Measurements from ENCODE around the gene OCEL1. TPM values are rescaled to one million over a fixed set of nuclear protein-coding genes. Genes with fewer than 3 reads are reported as not detected.

The OCEL1 gene
- total and polyA plus RNA-seq, 2 of the 13 experiments (the other 11 are each of a cell fraction or from before 2014, with no cell fraction given), result 10.6 to 17.2 TPM

GRCh38 chr19:17200408-17201079 lies 25.5 kb upstream of the OCEL1 start (continued):
- TF ChIP-seq NR2F1 (CRISPR knock-in tag; IDR thresholded peaks at IDR 0.05), result peak; percentile 78 to 90; a peak in 3 of 4 replicates
- no peak for TF ChIP-seq ZNF589 (CRISPR knock-in tag; conservative IDR thresholded peaks at IDR 0.05)
- TF ChIP-seq POLR2G (IDR thresholded peaks at IDR 0.05; ENCODE audit: low read depth, low read length), result no peak
- TF ChIP-seq ZNF772 (CRISPR knock-in tag; IDR thresholded peaks at IDR 0.05), result peak; percentile 84
- TF ChIP-seq, protein P1, sequence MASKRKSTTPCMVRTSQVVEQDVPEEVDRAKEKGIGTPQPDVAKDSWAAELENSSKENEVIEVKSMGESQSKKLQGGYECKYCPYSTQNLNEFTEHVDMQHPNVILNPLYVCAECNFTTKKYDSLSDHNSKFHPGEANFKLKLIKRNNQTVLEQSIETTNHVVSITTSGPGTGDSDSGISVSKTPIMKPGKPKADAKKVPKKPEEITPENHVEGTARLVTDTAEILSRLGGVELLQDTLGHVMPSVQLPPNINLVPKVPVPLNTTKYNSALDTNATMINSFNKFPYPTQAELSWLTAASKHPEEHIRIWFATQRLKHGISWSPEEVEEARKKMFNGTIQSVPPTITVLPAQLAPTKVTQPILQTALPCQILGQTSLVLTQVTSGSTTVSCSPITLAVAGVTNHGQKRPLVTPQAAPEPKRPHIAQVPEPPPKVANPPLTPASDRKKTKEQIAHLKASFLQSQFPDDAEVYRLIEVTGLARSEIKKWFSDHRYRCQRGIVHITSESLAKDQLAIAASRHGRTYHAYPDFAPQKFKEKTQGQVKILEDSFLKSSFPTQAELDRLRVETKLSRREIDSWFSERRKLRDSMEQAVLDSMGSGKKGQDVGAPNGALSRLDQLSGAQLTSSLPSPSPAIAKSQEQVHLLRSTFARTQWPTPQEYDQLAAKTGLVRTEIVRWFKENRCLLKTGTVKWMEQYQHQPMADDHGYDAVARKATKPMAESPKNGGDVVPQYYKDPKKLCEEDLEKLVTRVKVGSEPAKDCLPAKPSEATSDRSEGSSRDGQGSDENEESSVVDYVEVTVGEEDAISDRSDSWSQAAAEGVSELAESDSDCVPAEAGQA (IDR thresholded peaks at IDR 0.05; ENCODE audit: low read depth), result no peak
- TF ChIP-seq, protein P1 (CRISPR knock-in tag; IDR thresholded peaks at IDR 0.05; ENCODE audit: borderline replicate concordance), result no peak
- peak; percentile 42; the same call in 1 of the 2 replicates for TF ChIP-seq ZNF501 (CRISPR knock-in tag; IDR thresholded peaks at IDR 0.05)
- TF ChIP-seq ZNF383 (CRISPR knock-in tag; IDR thresholded peaks at IDR 0.05; ENCODE audit: borderline replicate concordance), result no peak
- TF ChIP-seq, protein P2, sequence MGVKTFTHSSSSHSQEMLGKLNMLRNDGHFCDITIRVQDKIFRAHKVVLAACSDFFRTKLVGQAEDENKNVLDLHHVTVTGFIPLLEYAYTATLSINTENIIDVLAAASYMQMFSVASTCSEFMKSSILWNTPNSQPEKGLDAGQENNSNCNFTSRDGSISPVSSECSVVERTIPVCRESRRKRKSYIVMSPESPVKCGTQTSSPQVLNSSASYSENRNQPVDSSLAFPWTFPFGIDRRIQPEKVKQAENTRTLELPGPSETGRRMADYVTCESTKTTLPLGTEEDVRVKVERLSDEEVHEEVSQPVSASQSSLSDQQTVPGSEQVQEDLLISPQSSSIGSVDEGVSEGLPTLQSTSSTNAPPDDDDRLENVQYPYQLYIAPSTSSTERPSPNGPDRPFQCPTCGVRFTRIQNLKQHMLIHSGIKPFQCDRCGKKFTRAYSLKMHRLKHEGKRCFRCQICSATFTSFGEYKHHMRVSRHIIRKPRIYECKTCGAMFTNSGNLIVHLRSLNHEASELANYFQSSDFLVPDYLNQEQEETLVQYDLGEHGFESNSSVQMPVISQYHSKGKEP (CRISPR knock-in tag; IDR thresholded peaks at IDR 0.05), result 0 out of 2 replicates have a peak, but pooled peaks have one; percentile 10
- TF ChIP-seq ZNF605 (CRISPR knock-in tag; IDR thresholded peaks at IDR 0.05), result no peak
- no peak for TF ChIP-seq ZFP90 (CRISPR knock-in tag; IDR thresholded peaks at IDR 0.05; ENCODE audit: borderline replicate concordance)
- no peak for TF ChIP-seq ETS1 (CRISPR knock-in tag; IDR thresholded peaks at IDR 0.05)
- TF ChIP-seq ZNF788 (CRISPR knock-in tag; IDR thresholded peaks at IDR 0.05; ENCODE audit: borderline replicate concordance), result peak; percentile 68; the same call in 1 of the 2 replicates
- TF ChIP-seq MIER2 (CRISPR knock-in tag; IDR thresholded peaks at IDR 0.05), result peak; percentile 45; the same call in 1 of the 2 replicates
- peak; percentile 20; the same call in 1 of the 2 replicates for TF ChIP-seq ZNF607 (CRISPR knock-in tag; IDR thresholded peaks at IDR 0.05; ENCODE audit: borderline replicate concordance)
- no peak for TF ChIP-seq GLMP (CRISPR knock-in tag; IDR thresholded peaks at IDR 0.05; ENCODE audit: borderline replicate concordance)
- 0 out of 2 replicates have a peak, but pooled peaks have one; percentile 58 for TF ChIP-seq TARDBP (CRISPR knock-in tag; IDR thresholded peaks at IDR 0.05)

Measured in HepG2 (cell line).